Activated CD8-positive, alpha-beta T cell treated with anti-CD3 and anti-CD28 coated beads, Interleukin-2, amount 10 ng/mL, durations not matched to agents 7 days and 5 days (primary cell): Measurements from ENCODE around the gene SH2D2A. TPM values are rescaled to one million over a fixed set of nuclear protein-coding genes. Genes with fewer than 3 reads are reported as not detected.
"Not testable (repeated sequence)": the region's sequence is repeated elsewhere in the genome, so short reads cannot be mapped to it uniquely, and the experiment has no call there.

Experiments
- ATAC-seq: fragments of 150-1000 bp; cut with Tn5 transposase; one replicate; pipeline ENCODE4 v1.10.0; 2021; ENCODE audit warnings: moderate library complexity
- CTCF ChIA-PET: fragments of 350-600 bp; sonication (Branson Sonifier 250); formaldehyde crosslinking; loops from one replicate; lab custom pipeline; 2021; ENCODE audit warnings: antibody characterized with exemption; lab: Charles Lee
- POLR2A ChIA-PET: fragments of 350-600 bp; sonication (Branson Sonifier 250); formaldehyde crosslinking; loops from one replicate; lab custom pipeline; 2021; ENCODE audit warnings: antibody characterized with exemption; lab: Charles Lee
- DNase-seq: peaks from one replicate; pipeline ENCODE4 v3.0.0-alpha.2; 2020
- H3K27ac Mint-ChIP-seq: one replicate; pipeline ENCODE4 v1.8.0; 2021; ENCODE audit warnings: mild to moderate bottlenecking, mixed read lengths
- H3K27me3 Mint-ChIP-seq: one replicate; pipeline ENCODE4 v1.8.0; 2021; ENCODE audit warnings: low read depth, mixed read lengths
- H3K36me3 Mint-ChIP-seq: one replicate; pipeline ENCODE4 v1.8.0; 2021; ENCODE audit warnings: low read depth, mixed read lengths
- H3K4me1 Mint-ChIP-seq: one replicate; pipeline ENCODE4 v1.8.0; 2021; ENCODE audit warnings: low read depth, mixed read lengths
- H3K4me3 Mint-ChIP-seq: one replicate; pipeline ENCODE4 v1.8.0; 2021; ENCODE audit warnings: mild to moderate bottlenecking, mixed read lengths
- H3K9me3 Mint-ChIP-seq: one replicate; pipeline ENCODE4 v1.8.0; 2022; ENCODE audit warnings: mixed read lengths; ENCODE audit not compliant: insufficient read depth
- total RNA-seq, 2 experiments: library from RNA; stranded (reverse); gene quantifications; one replicate each; pipeline ENCODE4 v1.2.3, GENCODE V29; 2021

The SH2D2A gene
- total RNA-seq, 2 experiments from 2014 or later, result 84.0 to 86.7 TPM

GRCh38 chr1:156772222-156772621 is 44.4 kb downstream of the SH2D2A start:
- peaks cover 53% of the 10 kb centered on the region for H3K4me1 Mint-ChIP-seq
- no peak overlapping the region for H3K27ac Mint-ChIP-seq
- ATAC-seq, result no peak
- ChIA-PET CTCF (interaction anchor here (0.8 to 18.8 kb wide), 9 partner anchors 9 to 88 kb away, joined by 3 to 206 read pairs (median 7); partner anchors contain the start of genes HDGF, ISG20L2, METTL25B and NTRK1), POLR2A (interaction anchor here (0.5 to 1.5 kb wide), 2 partner anchors 18 to 36 kb away, joined by 3 to 4 read pairs; no protein-coding TSS in a partner anchor)
- H3K9me3 Mint-ChIP-seq, result no peaks in the 10 kb centered on the region
- H3K36me3 Mint-ChIP-seq, result peaks cover 48% of the 10 kb centered on the region
- no peak for DNase-seq
- H3K27me3 Mint-ChIP-seq, result no peaks in the 10 kb centered on the region
- no peak overlapping the region for H3K4me3 Mint-ChIP-seq

- Mint-ChIP-seq H3K27me3 (no peaks in the 10 kb centered on the region), H3K4me3 (no peak overlapping the region), H3K4me1 (peaks cover 55% of the 10 kb centered on the region), H3K36me3 (peaks cover 46% of the 10 kb centered on the region), H3K27ac (peak overlapping the region; percentile 7), H3K9me3 (no peaks in the 10 kb centered on the region)
- POLR2A ChIA-PET, result interaction anchor here (1.0 to 4.1 kb wide), 6 partner anchors 13 to 41 kb away, joined by 3 to 35 read pairs (median 4); partner anchors contain the start of genes HDGF, ISG20L2, METTL25B and MRPL24
- CTCF ChIA-PET, result interaction anchor here (0.6 to 18.8 kb wide), 9 partner anchors 21 to 121 kb away, joined by 3 to 206 read pairs (median 4); partner anchors contain the start of genes ISG20L2 and METTL25B
- no peak for DNase-seq
- ATAC-seq, result no peak
Observed at GRCh38 chr1:156768610-156769295, 47.9 kb downstream of the SH2D2A start.

DNA sequence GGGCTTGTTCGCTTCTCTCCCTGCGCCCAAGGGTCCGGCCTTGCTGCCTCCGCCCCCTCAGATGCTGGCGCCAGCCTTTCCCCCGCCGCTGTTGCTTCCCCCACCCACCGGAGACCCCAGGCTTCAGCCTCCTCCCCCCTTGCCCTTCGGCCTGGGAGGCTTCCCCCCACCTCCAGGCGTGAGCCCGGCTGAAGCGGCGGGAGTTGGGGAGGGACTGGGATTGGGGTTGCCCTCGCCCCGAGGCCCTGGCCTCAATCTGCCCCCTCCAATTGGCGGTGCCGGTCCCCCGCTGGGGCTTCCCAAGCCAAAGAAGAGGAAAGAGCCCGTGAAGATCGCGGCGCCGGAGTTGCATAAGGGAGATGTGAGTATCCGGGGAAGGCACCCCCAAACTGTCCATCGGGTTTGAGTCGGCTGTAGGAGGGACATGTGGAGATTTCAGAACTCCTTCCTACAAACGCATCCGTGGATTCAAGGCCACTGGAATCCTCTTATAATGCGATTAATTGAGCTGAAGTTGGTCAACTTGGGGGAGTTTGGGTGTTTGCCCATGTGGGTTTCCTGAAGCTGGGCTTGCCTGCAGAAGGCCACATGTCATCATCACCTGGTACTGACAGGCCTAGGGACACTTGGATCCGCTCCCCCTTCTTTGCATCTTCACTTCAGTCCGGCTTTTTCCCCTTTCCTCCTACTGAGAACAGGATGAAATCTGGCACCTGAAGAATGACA is 48.6 kb downstream of the SH2D2A start:
- H3K9me3 Mint-ChIP-seq, result no peaks in the 10 kb centered on the region
- H3K4me1 Mint-ChIP-seq, result peaks cover 49% of the 10 kb centered on the region
- H3K27ac Mint-ChIP-seq, result no peak overlapping the region
- ChIA-PET CTCF (interaction anchor here (0.6 to 18.8 kb wide), 14 partner anchors 15 to 322 kb away, joined by 3 to 206 read pairs (median 4); partner anchors contain the start of genes HDGF, ISG20L2, METTL25B and MRPL24), POLR2A (interaction anchor here (1.0 to 4.1 kb wide), 7 partner anchors 14 to 41 kb away, joined by 3 to 35 read pairs (median 7); partner anchors contain the start of genes HDGF, ISG20L2, METTL25B and MRPL24)
- no peaks in the 10 kb centered on the region for H3K27me3 Mint-ChIP-seq
- DNase-seq (peak; percentile 39), ATAC-seq (peak; percentile 12)
- H3K4me3 Mint-ChIP-seq, result no peak overlapping the region
- H3K36me3 Mint-ChIP-seq, result peaks cover 40% of the 10 kb centered on the region

GRCh38 chr1:156767101-156767878 is 49.4 kb downstream of the SH2D2A start, which contains the start of gene PRCC:
Gene PRCC (plus strand): TSS chr1:156767535. CDS start chr1:156767772, 237 bp downstream.
- peaks cover 33% of the 10 kb centered on the region for H3K36me3 Mint-ChIP-seq
- CTCF ChIA-PET, result interaction anchor here (0.7 to 18.8 kb wide), 8 partner anchors 11 to 322 kb away, joined by 3 to 206 read pairs (median 4); partner anchors contain the start of genes HDGF, ISG20L2, METTL25B and MRPL24

GRCh38 chr1:156766298-156767100 is 50.1 kb downstream of the SH2D2A start:
- DNase-seq (no peak), ATAC-seq (peak; percentile 16)
- H3K27me3 Mint-ChIP-seq, result no peaks in the 10 kb centered on the region
- H3K4me1 Mint-ChIP-seq, result peaks cover 39% of the 10 kb centered on the region
- H3K4me3 Mint-ChIP-seq, result no peak overlapping the region
- ChIA-PET CTCF (interaction anchor here (0.7 to 18.8 kb wide), 11 partner anchors 10 to 321 kb away, joined by 3 to 206 read pairs (median 4); partner anchors contain the start of genes HDGF, ISG20L2 and METTL25B), POLR2A (interaction anchor here (0.9 to 4.1 kb wide), 7 partner anchors 10 to 94 kb away, joined by 3 to 35 read pairs (median 5); partner anchors contain the start of genes HDGF, ISG20L2, METTL25B and MRPL24)
- H3K36me3 Mint-ChIP-seq, result peaks cover 29% of the 10 kb centered on the region
- no peak overlapping the region for H3K27ac Mint-ChIP-seq
- no peaks in the 10 kb centered on the region for H3K9me3 Mint-ChIP-seq

More at GRCh38 chr1:156767101-156767878, 49.4 kb downstream of the SH2D2A start, which contains the start of gene PRCC:
- Mint-ChIP-seq H3K4me3 (no peak within 1 kb of the TSS), H3K4me1 (peaks cover 42% of the 10 kb centered on the region), H3K27ac (no peak within 1 kb of the TSS), H3K9me3 (no peaks in the 10 kb centered on the region), H3K27me3 (no peaks in the 10 kb centered on the region)
- POLR2A ChIA-PET, result interaction anchor here (0.9 to 4.1 kb wide), 6 partner anchors 10 to 93 kb away, joined by 4 to 35 read pairs (median 8); partner anchors contain the start of genes HDGF, ISG20L2, METTL25B and MRPL24
- peak; percentile 99 for DNase-seq
- peak; percentile 96 for ATAC-seq

DNA sequence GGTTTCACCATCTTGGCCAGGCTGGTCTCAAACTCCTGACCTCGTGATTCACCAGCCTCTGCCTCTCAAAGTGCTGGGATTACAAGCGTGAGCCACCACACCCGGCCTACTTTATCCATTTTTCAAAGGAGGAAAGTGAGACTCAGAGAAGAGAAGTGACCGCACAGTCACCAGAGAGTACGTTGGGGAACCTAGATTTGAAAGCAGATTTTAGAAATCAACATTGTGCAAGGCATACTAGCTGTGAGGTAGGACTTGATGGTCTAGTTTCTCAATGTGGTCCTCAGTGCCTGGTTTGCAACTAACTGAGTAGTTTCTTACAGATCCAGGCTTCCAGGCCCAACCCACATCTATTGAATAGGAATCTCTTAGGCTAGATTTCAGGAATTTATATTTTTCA is 51.0 kb downstream of the SH2D2A start:
- Mint-ChIP-seq H3K4me1 (peaks cover 31% of the 10 kb centered on the region), H3K9me3 (no peaks in the 10 kb centered on the region), H3K4me3 (no peak overlapping the region), H3K36me3 (peaks cover 22% of the 10 kb centered on the region), H3K27ac (no peak overlapping the region), H3K27me3 (no peaks in the 10 kb centered on the region)
- ChIA-PET POLR2A (interaction anchor here (1.3 to 4.1 kb wide), 3 partner anchors 18 to 38 kb away, joined by 3 to 35 read pairs (median 5); partner anchors contain the start of genes ISG20L2 and METTL25B), CTCF (interaction anchor here (0.8 to 18.8 kb wide), 6 partner anchors 11 to 94 kb away, joined by 3 to 206 read pairs (median 4); partner anchors contain the start of genes HDGF, ISG20L2 and METTL25B)
- DNase-seq (no peak), ATAC-seq (no peak)

GRCh38 chr1:156765136-156765535 is 51.5 kb downstream of the SH2D2A start:
- CTCF ChIA-PET, result interaction anchor here (1.4 to 18.8 kb wide), 2 partner anchors 38 to 95 kb away, joined by 4 to 206 read pairs; partner anchors contain the start of genes ISG20L2 and METTL25B

DNA sequence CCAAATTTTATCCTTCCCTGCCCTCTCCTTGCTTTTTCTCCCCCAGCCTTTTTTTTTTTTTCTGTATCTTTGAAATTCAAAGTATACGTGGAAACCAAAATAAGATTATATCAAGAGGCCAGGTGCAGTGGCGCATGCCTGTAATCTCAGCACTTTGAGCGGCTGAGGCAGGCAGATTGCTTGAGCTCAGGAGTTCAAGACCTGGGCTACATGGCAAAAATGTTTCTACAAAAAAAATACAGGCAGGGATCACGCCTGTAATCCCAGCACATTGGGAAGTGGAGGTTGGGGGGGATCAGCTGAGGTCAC is 55.9 kb downstream of the SH2D2A start:
- POLR2A ChIA-PET, result interaction anchor here (1.1 to 1.4 kb wide), 2 partner anchors 9 to 35 kb away, joined by 4 read pairs; partner anchors contain the start of gene HDGF

More at GRCh38 chr1:156765136-156765535, 51.5 kb downstream of the SH2D2A start:
- H3K9me3 Mint-ChIP-seq, POLR2A ChIA-PET, H3K4me3 Mint-ChIP-seq, ATAC-seq, H3K27me3 Mint-ChIP-seq, H3K27ac Mint-ChIP-seq, DNase-seq: not testable (repeated sequence)
- Mint-ChIP-seq H3K36me3 (peaks cover 18% of the 10 kb centered on the region), H3K4me1 (peaks cover 26% of the 10 kb centered on the region)

DNA sequence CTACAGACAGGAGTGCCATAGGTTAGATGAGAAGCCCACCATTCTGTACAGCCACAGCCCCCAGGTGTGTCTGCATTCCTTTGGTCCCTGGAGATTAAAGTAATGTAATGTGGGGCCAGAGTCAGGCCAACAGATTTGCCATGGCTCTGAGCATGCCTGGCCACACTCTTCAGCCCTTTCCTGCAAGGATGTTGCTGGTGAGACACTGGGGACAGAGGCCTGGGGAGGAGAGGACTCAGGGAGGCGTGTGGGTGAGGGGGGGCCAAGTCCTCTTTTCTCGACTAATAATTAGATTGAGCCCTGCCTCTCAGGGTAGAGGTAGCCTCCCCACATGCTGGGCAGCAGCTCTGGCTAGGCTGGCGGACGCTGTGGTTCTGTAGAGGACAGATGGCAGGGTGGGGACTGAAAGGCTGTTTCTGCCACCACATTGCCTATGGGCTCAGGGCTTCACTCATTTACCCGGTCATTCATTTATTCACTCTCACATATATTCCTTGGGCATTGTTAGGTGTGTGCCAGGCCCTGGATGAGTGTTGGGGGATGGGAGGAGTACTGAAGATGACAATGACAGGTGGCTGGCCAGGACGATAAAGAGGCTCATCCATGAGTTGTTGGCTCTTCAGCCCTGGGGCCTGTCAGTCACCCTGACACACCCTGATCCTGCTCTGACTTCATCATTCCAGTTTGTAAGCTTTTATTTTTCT is 56.4 kb downstream of the SH2D2A start:
- H3K4me1 Mint-ChIP-seq, result peaks cover 4% of the 10 kb centered on the region
- no peaks in the 10 kb centered on the region for H3K27me3 Mint-ChIP-seq
- no peak for ATAC-seq

More for the DNA sequence above, 55.9 kb downstream of the SH2D2A start:
- H3K4me1 Mint-ChIP-seq, result peaks cover 7% of the 10 kb centered on the region
- H3K27ac Mint-ChIP-seq, result no peak overlapping the region
- CTCF ChIA-PET, result interaction anchor here (1.0 to 1.1 kb wide), 2 partner anchors 35 to 99 kb away, joined by 4 to 8 read pairs; no protein-coding TSS in a partner anchor
- no peaks in the 10 kb centered on the region for H3K27me3 Mint-ChIP-seq
- ATAC-seq (no peak), DNase-seq (no peak)
- no peaks in the 10 kb centered on the region for H3K9me3 Mint-ChIP-seq
- no peak overlapping the region for H3K4me3 Mint-ChIP-seq
- no peaks in the 10 kb centered on the region for H3K36me3 Mint-ChIP-seq

More for the DNA sequence above, 56.4 kb downstream of the SH2D2A start:
- no peak overlapping the region for H3K4me3 Mint-ChIP-seq
- no peak for DNase-seq
- CTCF ChIA-PET, result interaction anchor here (1.0 to 1.1 kb wide), 2 partner anchors 34 to 99 kb away, joined by 4 to 8 read pairs; no protein-coding TSS in a partner anchor
- H3K36me3 Mint-ChIP-seq, result no peaks in the 10 kb centered on the region
- no peaks in the 10 kb centered on the region for H3K9me3 Mint-ChIP-seq
- no peak overlapping the region for H3K27ac Mint-ChIP-seq
- POLR2A ChIA-PET, result interaction anchor here (1.1 to 1.4 kb wide), 2 partner anchors 8 to 34 kb away, joined by 4 read pairs; partner anchors contain the start of gene HDGF
